ENCODE data around the gene STK26. TPM values are rescaled to one million over a fixed set of nuclear protein-coding genes. Genes with fewer than 3 reads are reported as not detected.

Gene STK26
- total and polyA plus RNA-seq, 4 donors: 2.0 to 16.9 (median 3.4) TPM

DNA sequence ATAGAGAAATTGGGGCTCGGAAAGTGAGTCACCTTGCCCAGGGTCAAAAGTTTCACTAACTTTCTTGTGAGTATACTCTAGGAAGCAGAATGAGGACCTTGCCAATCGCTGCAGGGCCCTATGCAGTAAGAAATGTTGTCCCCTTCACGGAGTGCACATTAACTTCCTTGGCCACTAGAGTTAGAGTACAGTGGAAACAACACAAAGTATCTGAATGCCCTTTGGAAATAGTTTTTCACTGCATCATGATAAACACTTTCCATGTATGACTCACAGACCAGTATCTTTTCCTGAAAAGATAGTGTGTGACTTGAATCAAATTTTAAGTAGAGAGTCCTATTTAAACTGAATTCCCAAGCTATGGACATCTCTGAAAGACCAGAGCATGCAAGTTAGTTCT, 45.5 kb upstream of the STK26 start:
- Histone ChIP-seq H3K9me3 (ENCODE audit: control insufficient read depth in 4 of 4, low read length in 3 of 4) (no peaks in the 10 kb centered on the region), H3K4me3 (ENCODE audit: low read depth in 1 of 3, low read length in 3 of 3) (no peak overlapping the region), H3K36me3 (ENCODE audit: control insufficient read depth in 4 of 4, insufficient read depth in 3 of 4, low read depth in 1 of 4, low read length in 3 of 4) (no peaks in the 10 kb centered on the region), H3K27ac (ENCODE audit: low read depth in 1 of 2, low read length in 2 of 2) (no peak overlapping the region), H3K4me1 (ENCODE audit: control insufficient read depth in 4 of 4, insufficient read depth in 4 of 4, low read length in 3 of 4) (no peaks in the 10 kb centered on the region), H3K27me3 (ENCODE audit: control insufficient read depth in 4 of 4, insufficient read depth in 4 of 4, low read length in 3 of 4) (no peaks in the 10 kb centered on the region), H3K9ac (ENCODE audit: low read depth in 1 of 2, low read length in 2 of 2) (no peak overlapping the region)
- no peak for DNase-seq (ENCODE audit: low spot score)
- WGBS: 80% methylated on average over 3 of the region's 3 CpGs
- TF ChIP-seq EGR1 (IDR thresholded peaks at IDR 0.05; ENCODE audit: low read depth in 2 of 2) (no peak), FOXA2 (IDR thresholded peaks at IDR 0.05) (no peak), FOXA1 (IDR thresholded peaks at IDR 0.05) (no peak), JUND (IDR thresholded peaks at IDR 0.05) (no peak), HNF4A (conservative IDR thresholded peaks at IDR 0.05) (no peak), RXRA (IDR thresholded peaks at IDR 0.05) (no peak), HNF4G (IDR thresholded peaks at IDR 0.05) (no peak), SP1 (IDR thresholded peaks at IDR 0.05) (no peak), GABPA (IDR thresholded peaks at IDR 0.05 in 1 of 2, conservative IDR thresholded peaks at IDR 0.05 in 1 of 2) (no peak), YY1 (IDR thresholded peaks at IDR 0.05) (no peak), NR2F2 (IDR thresholded peaks at IDR 0.05) (no peak), TAF1 (conservative IDR thresholded peaks at IDR 0.05) (no peak)
- TF ChIP-seq, protein P1, sequence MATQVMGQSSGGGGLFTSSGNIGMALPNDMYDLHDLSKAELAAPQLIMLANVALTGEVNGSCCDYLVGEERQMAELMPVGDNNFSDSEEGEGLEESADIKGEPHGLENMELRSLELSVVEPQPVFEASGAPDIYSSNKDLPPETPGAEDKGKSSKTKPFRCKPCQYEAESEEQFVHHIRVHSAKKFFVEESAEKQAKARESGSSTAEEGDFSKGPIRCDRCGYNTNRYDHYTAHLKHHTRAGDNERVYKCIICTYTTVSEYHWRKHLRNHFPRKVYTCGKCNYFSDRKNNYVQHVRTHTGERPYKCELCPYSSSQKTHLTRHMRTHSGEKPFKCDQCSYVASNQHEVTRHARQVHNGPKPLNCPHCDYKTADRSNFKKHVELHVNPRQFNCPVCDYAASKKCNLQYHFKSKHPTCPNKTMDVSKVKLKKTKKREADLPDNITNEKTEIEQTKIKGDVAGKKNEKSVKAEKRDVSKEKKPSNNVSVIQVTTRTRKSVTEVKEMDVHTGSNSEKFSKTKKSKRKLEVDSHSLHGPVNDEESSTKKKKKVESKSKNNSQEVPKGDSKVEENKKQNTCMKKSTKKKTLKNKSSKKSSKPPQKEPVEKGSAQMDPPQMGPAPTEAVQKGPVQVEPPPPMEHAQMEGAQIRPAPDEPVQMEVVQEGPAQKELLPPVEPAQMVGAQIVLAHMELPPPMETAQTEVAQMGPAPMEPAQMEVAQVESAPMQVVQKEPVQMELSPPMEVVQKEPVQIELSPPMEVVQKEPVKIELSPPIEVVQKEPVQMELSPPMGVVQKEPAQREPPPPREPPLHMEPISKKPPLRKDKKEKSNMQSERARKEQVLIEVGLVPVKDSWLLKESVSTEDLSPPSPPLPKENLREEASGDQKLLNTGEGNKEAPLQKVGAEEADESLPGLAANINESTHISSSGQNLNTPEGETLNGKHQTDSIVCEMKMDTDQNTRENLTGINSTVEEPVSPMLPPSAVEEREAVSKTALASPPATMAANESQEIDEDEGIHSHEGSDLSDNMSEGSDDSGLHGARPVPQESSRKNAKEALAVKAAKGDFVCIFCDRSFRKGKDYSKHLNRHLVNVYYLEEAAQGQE (IDR thresholded peaks at IDR 0.05): no peak
- TF ChIP-seq, protein P2, sequence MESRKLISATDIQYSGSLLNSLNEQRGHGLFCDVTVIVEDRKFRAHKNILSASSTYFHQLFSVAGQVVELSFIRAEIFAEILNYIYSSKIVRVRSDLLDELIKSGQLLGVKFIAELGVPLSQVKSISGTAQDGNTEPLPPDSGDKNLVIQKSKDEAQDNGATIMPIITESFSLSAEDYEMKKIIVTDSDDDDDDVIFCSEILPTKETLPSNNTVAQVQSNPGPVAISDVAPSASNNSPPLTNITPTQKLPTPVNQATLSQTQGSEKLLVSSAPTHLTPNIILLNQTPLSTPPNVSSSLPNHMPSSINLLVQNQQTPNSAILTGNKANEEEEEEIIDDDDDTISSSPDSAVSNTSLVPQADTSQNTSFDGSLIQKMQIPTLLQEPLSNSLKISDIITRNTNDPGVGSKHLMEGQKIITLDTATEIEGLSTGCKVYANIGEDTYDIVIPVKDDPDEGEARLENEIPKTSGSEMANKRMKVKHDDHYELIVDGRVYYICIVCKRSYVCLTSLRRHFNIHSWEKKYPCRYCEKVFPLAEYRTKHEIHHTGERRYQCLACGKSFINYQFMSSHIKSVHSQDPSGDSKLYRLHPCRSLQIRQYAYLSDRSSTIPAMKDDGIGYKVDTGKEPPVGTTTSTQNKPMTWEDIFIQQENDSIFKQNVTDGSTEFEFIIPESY (IDR thresholded peaks at IDR 0.05): no peak
- TF ChIP-seq, protein P3, sequence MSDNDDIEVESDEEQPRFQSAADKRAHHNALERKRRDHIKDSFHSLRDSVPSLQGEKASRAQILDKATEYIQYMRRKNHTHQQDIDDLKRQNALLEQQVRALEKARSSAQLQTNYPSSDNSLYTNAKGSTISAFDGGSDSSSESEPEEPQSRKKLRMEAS (IDR thresholded peaks at IDR 0.05): no peak
- TF ChIP-seq, protein P4, sequence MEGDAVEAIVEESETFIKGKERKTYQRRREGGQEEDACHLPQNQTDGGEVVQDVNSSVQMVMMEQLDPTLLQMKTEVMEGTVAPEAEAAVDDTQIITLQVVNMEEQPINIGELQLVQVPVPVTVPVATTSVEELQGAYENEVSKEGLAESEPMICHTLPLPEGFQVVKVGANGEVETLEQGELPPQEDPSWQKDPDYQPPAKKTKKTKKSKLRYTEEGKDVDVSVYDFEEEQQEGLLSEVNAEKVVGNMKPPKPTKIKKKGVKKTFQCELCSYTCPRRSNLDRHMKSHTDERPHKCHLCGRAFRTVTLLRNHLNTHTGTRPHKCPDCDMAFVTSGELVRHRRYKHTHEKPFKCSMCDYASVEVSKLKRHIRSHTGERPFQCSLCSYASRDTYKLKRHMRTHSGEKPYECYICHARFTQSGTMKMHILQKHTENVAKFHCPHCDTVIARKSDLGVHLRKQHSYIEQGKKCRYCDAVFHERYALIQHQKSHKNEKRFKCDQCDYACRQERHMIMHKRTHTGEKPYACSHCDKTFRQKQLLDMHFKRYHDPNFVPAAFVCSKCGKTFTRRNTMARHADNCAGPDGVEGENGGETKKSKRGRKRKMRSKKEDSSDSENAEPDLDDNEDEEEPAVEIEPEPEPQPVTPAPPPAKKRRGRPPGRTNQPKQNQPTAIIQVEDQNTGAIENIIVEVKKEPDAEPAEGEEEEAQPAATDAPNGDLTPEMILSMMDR (IDR thresholded peaks at IDR 0.05; ENCODE audit: low read depth, low read length, missing input control): no peak

DNA sequence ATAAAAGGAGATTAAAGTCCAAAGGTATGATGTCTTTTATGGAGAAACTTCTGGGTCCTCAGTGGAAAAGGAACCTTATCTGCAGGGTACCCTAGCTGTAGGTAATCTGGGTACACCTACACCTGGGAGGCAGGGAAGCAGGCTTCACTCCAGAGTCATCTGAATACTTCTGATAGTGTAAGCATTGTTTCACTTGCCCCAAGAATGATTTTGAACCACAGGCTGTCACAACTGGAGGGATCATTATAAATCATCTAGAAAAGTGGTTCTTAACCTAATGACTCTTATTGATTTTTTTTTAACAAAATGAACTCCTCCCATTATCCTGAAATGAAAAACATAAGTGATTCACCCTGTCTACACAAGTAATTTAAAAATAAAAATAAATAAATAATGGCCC, 44.0 kb upstream of the STK26 start:
- H3K4me3 ChIP-seq (ENCODE audit: low read depth in 1 of 3, low read length in 3 of 3): no peak overlapping the region
- H3K27me3 ChIP-seq (ENCODE audit: control insufficient read depth in 4 of 4, insufficient read depth in 4 of 4, low read length in 3 of 4): no peaks in the 10 kb centered on the region
- no peaks in the 10 kb centered on the region for H3K36me3 ChIP-seq (ENCODE audit: control insufficient read depth in 4 of 4, insufficient read depth in 3 of 4, low read depth in 1 of 4, low read length in 3 of 4)
- H3K9me3 ChIP-seq (ENCODE audit: control insufficient read depth in 4 of 4, low read length in 3 of 4): no peaks in the 10 kb centered on the region
- H3K27ac ChIP-seq (ENCODE audit: low read depth in 1 of 2, low read length in 2 of 2): no peak overlapping the region
- no peak overlapping the region for H3K9ac ChIP-seq (ENCODE audit: low read depth in 1 of 2, low read length in 2 of 2)
- no peak for TF ChIP-seq EGR1 (IDR thresholded peaks at IDR 0.05; ENCODE audit: low read depth in 2 of 2)
- TF ChIP-seq GABPA (IDR thresholded peaks at IDR 0.05 in 1 of 2, conservative IDR thresholded peaks at IDR 0.05 in 1 of 2): no peak
- TF ChIP-seq RAD21 (IDR thresholded peaks at IDR 0.05): no peak
- no peak for TF ChIP-seq JUND (IDR thresholded peaks at IDR 0.05)
- TF ChIP-seq, protein P5, sequence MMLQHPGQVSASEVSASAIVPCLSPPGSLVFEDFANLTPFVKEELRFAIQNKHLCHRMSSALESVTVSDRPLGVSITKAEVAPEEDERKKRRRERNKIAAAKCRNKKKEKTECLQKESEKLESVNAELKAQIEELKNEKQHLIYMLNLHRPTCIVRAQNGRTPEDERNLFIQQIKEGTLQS (IDR thresholded peaks at IDR 0.05): no peak
- no peak for TF ChIP-seq RXRA (IDR thresholded peaks at IDR 0.05)
- TF ChIP-seq SP1 (IDR thresholded peaks at IDR 0.05): no peak
- TF ChIP-seq, protein P1 (IDR thresholded peaks at IDR 0.05): no peak
- TF ChIP-seq YY1 (IDR thresholded peaks at IDR 0.05): no peak
- TF ChIP-seq, protein P3 (IDR thresholded peaks at IDR 0.05): no peak
- TF ChIP-seq HNF4G (IDR thresholded peaks at IDR 0.05): no peak
- TF ChIP-seq HNF4A (conservative IDR thresholded peaks at IDR 0.05): no peak
- no peak for TF ChIP-seq NR2F2 (IDR thresholded peaks at IDR 0.05)
- H3K4me1 ChIP-seq (ENCODE audit: control insufficient read depth in 4 of 4, insufficient read depth in 4 of 4, low read length in 3 of 4): no peaks in the 10 kb centered on the region
- no peak for DNase-seq (ENCODE audit: low spot score)
